Ascending aorta (tissue), 2 donors: ENCODE data around the gene CEBPE. TPM values are rescaled to one million over a fixed set of nuclear protein-coding genes. Genes with fewer than 3 reads are reported as not detected.

Source experiments
- DNase-seq, 2 donors: peaks; one replicate each; pipeline ENCODE4 v3.0.0-alpha.2; 2019; ENCODE audit warnings: low spot score in 2 of 2
- H3K27ac ChIP-seq, 2 donors: fragments of 200-600 bp; sonication (generic); one replicate each; pipeline ENCODE4 v1.5.1; 2016 to 2017; ENCODE audit warnings: mild to moderate bottlenecking in 1 of 2
- H3K27me3 ChIP-seq: fragments of 200-600 bp; sonication (generic); one replicate; pipeline ENCODE4 v1.5.1; 2017
- H3K36me3 ChIP-seq, 2 donors: fragments of 200-600 bp; sonication (generic); one replicate each; pipeline ENCODE4 v1.5.1; 2016
- H3K4me1 ChIP-seq, 2 donors: fragments of 200-600 bp; sonication (generic); one replicate each; pipeline ENCODE4 v1.5.1; 2016 to 2017; ENCODE audit warnings: mild to moderate bottlenecking in 1 of 2
- H3K4me3 ChIP-seq, 2 donors: fragments of 200-600 bp; sonication (generic); one replicate each; pipeline ENCODE4 v1.5.1; 2016 to 2017; ENCODE audit warnings: mild to moderate bottlenecking in 1 of 2
- H3K9me3 ChIP-seq, 2 donors: fragments of 200-600 bp; sonication (generic); one replicate each; pipeline ENCODE4 v1.5.1; 2016
- intact Hi-C: fragments of 100-400 bp; cut with DNase I; formaldehyde crosslinking; loops from one replicate; pipeline ENCODE4 v1.15.1; 2023
- total RNA-seq: library from RNA; depleted of rRNA; stranded (reverse); fragments of >200 nt; gene quantifications from one replicate; pipeline ENCODE4 v1.1.0, GENCODE V29; 2016
- TF ChIP-seq, protein P1 (sequence below), 3 experiments: fragments of 200-600 bp in 2 of 3; fragments of 450-650 bp in 1 of 3; sonication (generic) in 2 of 3; IDR thresholded peaks; one replicate each; pipeline ENCODE4 v1.5.1; 2016 to 2019; ENCODE audit warnings: antibody characterized with exemption in 3 of 3, mild to moderate bottlenecking in 1 of 3, moderate library complexity in 1 of 3

Gene CEBPE
- total RNA-seq, 1 donor from 2014 or later: not detected

GRCh38 chr14:23094666-23095195 lies 24.3 kb downstream of the CEBPE start, which contains the start of gene ACIN1:
Gene ACIN1, minus strand, starts transcription at chr14:23095136. Its CDS starts 24 bp downstream, at chr14:23095112.
- TF ChIP-seq, protein P1, sequence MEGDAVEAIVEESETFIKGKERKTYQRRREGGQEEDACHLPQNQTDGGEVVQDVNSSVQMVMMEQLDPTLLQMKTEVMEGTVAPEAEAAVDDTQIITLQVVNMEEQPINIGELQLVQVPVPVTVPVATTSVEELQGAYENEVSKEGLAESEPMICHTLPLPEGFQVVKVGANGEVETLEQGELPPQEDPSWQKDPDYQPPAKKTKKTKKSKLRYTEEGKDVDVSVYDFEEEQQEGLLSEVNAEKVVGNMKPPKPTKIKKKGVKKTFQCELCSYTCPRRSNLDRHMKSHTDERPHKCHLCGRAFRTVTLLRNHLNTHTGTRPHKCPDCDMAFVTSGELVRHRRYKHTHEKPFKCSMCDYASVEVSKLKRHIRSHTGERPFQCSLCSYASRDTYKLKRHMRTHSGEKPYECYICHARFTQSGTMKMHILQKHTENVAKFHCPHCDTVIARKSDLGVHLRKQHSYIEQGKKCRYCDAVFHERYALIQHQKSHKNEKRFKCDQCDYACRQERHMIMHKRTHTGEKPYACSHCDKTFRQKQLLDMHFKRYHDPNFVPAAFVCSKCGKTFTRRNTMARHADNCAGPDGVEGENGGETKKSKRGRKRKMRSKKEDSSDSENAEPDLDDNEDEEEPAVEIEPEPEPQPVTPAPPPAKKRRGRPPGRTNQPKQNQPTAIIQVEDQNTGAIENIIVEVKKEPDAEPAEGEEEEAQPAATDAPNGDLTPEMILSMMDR (IDR thresholded peaks at IDR 0.05): no peak
- Histone ChIP-seq H3K27me3 (no peaks in the 10 kb centered on the region), H3K4me1 (peaks cover 0 to 22% of the 10 kb centered on the region in 2 donors), H3K36me3 (peaks cover 26 to 48% of the 10 kb centered on the region in 2 donors), H3K9me3 (no peaks in the 10 kb centered on the region), H3K27ac (peak within 1 kb of the TSS; percentile 97 to 98), H3K4me3 (peak within 1 kb of the TSS; percentile 78 to 86)
- DNase-seq: peak; percentile 23 to 84
- intact Hi-C loops: loop anchor here (1.0 to 5.0 kb wide), 6 partner anchors 24 to 222 kb away; partner anchors contain the start of genes HOMEZ and LRP10

GRCh38 chr14:23093991-23094665 lies 24.9 kb downstream of the CEBPE start:
- Histone ChIP-seq H3K27ac (peak overlapping the region; percentile 96 to 97), H3K27me3 (no peaks in the 10 kb centered on the region), H3K4me1 (peaks cover 0 to 22% of the 10 kb centered on the region in 2 donors), H3K4me3 (peak overlapping the region; percentile 78), H3K36me3 (peaks cover 31 to 50% of the 10 kb centered on the region in 2 donors), H3K9me3 (no peaks in the 10 kb centered on the region)
- peak in 1 of 2 donors; percentile 51 for DNase-seq
- intact Hi-C loops: loop anchor here (2.0 kb wide), 3 partner anchors 23 to 207 kb away; no protein-coding TSS in a partner anchor
- TF ChIP-seq, protein P1 (IDR thresholded peaks at IDR 0.05): peak in 1 of 3 experiments; percentile 3

GRCh38 chr14:23093526-23093925 lies 25.5 kb downstream of the CEBPE start:
- H3K36me3 ChIP-seq: peaks cover 31 to 50% of the 10 kb centered on the region in 2 donors

GRCh38 chr14:23093104-23093503 lies 26.0 kb downstream of the CEBPE start:
- TF ChIP-seq, protein P1 (IDR thresholded peaks at IDR 0.05): no peak
- no peaks in the 10 kb centered on the region for H3K9me3 ChIP-seq
- H3K4me3 ChIP-seq: peak overlapping the region in 1 of 2 donors; percentile 78
- H3K27me3 ChIP-seq: no peaks in the 10 kb centered on the region
- H3K4me1 ChIP-seq: peaks cover 0 to 22% of the 10 kb centered on the region in 2 donors
- intact Hi-C loops: no loop called here
- H3K27ac ChIP-seq: no peak overlapping the region
- no peak for DNase-seq
- peaks cover 32 to 48% of the 10 kb centered on the region in 2 donors for H3K36me3 ChIP-seq

More at GRCh38 chr14:23093526-23093925, 25.5 kb downstream of the CEBPE start:
- Histone ChIP-seq H3K27ac (no peak overlapping the region), H3K9me3 (no peaks in the 10 kb centered on the region), H3K4me1 (peaks cover 0 to 22% of the 10 kb centered on the region in 2 donors), H3K27me3 (no peaks in the 10 kb centered on the region), H3K4me3 (peak overlapping the region; percentile 78)
- intact Hi-C loops: no loop called here
- TF ChIP-seq, protein P1 (IDR thresholded peaks at IDR 0.05): no peak
- no peak for DNase-seq

GRCh38 chr14:23091294-23092225 lies 27.5 kb downstream of the CEBPE start:
- H3K9me3 ChIP-seq: no peaks in the 10 kb centered on the region
- TF ChIP-seq, protein P1 (IDR thresholded peaks at IDR 0.05): no peak
- H3K27ac ChIP-seq: no peak overlapping the region
- peaks cover 37 to 53% of the 10 kb centered on the region in 2 donors for H3K36me3 ChIP-seq
- no peak overlapping the region for H3K4me3 ChIP-seq
- intact Hi-C loops: no loop called here
- no peaks in the 10 kb centered on the region for H3K27me3 ChIP-seq
- peaks cover 0 to 14% of the 10 kb centered on the region in 2 donors for H3K4me1 ChIP-seq
- no peak for DNase-seq
